AG08395 (cell line): ENCODE measurements around the gene GPC3.

Experiments used
- DNase-seq: peaks from one replicate; pipeline ENCODE4 v3.0.0; 2012; ENCODE audit warnings: mixed read lengths, low spot score

Gene GPC3

DNA sequence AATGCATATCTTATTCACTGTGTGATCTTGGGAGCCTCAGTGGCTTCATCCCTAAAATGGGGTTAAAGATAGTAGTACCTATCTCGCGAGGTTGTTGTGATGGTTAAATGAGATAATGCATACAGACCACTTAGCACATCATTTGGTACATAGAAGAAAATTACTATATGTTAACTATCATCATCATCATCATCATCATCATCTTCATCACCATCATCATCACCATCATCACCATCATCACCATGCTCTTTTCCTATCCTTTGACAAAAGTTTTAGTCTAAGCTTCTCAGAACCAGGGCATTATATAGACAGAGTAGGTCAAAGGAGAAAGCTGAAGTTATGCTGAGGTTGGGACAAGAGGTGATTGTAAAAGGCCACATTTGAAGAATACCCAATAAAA, 145.0 kb downstream of the GPC3 start:
- no peak for DNase-seq

DNA sequence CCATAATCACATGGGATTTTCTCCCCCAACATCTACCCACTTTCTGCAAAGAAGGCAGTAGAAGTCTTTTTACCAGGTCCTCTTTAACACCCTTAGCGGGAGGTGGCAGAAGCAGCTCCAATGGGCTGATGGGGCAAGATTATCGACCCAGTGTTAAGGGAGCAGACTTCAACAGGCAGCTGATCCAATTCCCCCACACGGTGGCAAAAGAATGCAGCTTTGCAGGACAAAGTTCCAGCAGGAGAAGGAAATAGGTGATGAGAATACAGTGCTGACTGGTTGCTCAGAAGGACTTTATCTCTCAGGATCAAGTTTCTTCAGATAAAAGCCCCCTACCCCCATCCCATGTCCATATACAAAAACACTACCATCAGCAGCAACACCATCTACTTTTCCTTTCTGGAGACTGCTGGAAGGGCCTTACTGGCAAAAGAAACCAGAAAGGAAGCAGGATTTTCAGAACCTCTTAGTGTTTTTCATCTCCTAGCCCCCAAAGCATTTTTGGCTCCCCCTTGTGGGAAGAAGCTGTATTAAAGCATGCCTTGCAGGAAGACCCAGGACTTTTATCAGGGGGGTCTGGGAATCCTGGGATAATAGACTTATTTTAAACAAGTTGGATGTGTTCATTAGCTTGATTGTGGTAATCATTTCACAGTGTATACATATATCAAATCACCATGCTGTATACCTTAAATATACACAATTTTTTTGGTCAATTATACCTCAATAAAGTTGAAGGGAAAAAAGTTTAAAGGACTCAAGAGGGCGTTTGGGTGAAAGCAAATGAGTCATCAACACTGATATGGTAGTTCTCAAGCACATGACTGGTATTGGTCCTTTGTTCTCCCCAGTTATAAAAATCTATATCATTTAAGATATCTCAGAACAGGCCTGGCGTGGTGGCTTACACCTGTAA, 146.4 kb downstream of the GPC3 start:
- peak; percentile 54 for DNase-seq

DNA sequence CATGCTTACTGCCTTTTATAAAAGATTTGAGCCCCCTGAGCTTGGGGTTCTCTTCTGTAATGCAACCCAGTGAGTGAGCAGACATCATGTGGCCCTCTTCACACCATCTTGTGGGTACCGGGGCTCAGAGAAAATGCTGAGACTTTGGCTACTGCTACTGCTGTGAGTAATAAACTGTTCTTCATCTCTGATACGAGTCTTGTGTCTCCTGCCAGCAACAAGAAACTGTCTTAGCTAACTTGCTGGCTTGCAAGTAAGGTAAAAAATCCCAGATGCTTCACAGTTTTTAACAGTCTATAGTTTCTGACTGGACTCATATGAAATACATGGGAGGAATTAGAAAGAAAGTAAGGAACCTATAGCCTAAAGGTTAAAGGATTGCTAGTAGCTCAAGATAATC, 148.3 kb downstream of the GPC3 start:
- DNase-seq, result no peak

DNA sequence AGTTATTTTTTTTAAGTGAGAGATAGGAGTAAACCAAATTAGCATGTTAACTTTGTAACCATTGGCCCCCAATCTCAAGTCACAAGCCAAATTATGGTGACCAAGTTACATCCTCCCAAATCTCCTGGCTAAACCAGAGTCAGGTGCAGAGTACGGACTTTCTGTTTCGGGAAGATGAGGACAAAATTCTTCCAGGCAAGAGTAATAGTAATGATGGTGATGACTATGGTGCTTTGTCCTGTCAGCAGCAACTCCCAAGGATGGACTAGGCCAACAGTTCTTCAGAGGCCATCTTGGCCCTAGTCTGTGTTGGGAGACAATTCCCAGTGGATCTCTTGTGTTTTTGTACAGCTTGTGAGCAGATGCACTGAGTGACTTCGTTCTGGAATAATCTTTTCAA, 148.8 kb downstream of the GPC3 start:
- no peak for DNase-seq

DNA sequence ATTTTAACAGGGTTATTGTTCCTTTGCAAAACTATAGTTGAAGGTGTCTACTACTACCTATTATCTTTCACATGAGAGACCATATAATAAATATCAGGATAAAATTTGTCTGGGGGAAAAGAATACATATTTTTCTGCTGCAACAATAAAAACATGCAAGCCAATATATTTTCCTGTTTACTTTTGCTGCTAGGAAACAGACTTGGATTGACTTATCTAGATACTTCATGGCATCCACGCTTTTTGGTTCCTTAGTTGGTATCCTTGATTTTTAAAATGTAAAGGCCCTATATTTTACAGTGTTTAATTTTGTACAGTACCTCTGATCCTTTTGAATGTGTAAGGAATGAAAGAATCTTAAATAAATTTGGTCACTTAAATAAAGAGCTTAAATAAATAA, 150.6 kb downstream of the GPC3 start:
- no peak for DNase-seq

DNA sequence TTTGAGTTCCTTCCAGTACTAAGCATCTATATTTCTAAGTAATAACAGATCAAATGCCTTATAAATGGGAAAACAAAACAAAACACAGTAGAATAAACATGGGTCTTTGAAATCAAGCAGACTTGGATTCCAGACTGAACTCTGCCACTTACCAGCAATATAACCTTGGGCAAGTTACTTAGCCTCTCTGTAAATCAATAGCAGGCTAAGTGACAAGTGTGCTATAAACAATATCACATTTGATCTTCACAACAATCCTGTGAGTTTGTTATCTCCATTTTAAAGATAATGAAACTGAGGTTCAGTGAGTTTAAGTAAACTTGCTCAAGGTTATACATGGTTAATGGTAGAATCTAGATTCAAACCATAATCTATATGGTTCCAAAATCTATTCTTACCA, 165.8 kb downstream of the GPC3 start:
- DNase-seq, result no peak

DNA sequence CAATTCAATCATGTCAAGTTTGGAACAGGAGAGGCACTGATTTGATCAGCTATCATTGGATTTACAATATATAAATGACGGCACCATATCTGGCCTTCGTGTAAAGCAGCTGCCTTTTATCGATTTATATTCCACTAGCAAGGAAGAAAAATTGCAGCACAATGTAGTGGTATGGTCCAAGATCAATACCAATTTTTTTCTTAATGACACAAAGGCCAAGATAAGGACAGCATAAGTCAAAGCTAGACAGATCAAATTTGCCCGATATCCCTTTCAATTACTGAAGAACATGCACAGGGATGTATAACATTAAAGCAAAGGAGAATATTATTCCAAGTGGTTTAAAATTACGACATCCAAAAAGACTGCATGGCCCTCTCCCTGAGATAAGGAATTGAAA, 167.4 kb downstream of the GPC3 start:
- no peak for DNase-seq

DNA sequence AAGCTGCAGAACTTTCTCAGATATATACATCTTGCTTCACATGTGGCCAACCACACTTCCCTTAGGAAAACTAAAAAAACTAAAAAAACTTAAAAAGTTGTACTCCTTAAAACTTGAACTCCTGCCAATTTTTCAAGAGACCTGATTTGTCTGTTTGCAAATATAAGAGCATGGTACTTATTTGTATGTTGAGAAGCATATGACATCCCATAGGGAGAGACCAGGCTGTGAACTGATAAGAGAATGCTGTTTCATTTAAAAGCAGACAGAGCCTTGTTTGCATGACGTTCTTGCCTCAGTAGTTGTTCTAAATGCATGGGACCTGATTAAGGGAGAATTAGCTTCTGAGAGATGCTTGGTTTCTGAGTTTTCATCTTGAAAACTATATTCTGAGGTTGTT, 169.9 kb downstream of the GPC3 start:
- DNase-seq, result no peak

DNA sequence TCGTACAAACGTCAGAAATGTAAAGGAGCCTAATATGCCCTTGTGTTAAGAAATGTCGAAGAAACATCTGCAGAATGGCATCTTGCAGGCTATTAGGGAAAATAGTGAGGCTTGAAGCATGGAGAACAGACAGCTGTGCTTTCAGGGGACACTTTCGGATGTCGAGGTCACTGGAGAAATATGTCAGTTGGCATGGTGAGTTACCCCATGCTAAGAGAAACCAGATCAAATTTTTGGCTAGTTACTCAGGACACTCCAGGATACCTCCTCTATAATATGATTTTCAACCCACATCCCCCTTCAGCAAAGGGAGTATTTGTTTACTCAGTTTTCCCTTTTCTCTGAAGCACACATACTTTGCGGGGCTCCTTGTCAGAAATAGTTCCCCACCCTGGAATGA, 171.4 kb downstream of the GPC3 start:
- no peak for DNase-seq

DNA sequence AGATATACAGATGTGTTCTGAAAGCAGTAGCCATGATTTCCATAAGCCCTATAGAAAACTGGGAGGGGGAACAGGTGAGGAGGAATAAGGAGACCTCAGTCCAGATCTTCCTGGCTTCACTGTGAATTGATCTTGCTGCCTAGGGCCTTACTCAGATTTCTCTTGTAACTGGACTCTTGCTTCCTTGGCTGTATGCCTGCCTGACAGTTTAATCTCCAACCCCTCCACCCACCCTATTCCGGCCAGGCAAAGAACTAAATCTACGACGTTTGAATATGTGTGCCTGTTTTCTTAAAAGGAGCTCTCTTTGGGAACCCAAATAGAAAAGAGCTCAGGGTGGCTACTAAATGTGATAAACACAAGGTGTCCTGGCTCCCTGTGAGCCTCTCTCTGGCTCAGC, 173.0 kb downstream of the GPC3 start:
- DNase-seq, result no peak

DNA sequence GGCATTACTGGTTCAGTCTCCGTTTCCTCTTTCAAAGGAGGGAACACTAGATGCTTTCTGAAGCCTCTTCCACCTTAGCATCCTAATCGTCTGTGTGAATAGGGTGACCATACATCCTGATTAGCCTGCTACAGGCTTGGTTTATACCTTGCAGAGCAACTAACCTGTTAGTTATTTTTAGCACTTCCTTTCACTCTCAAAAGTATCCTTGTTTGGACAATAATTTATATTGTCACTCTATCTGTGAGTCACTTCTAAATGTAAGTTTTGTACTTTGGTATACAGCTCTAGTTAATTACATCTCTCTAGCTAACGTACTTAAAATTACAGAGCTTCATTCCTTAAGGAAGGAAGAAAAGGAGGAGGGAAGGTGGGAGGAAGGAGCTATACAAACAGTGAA, 174.5 kb downstream of the GPC3 start:
- no peak for DNase-seq

DNA sequence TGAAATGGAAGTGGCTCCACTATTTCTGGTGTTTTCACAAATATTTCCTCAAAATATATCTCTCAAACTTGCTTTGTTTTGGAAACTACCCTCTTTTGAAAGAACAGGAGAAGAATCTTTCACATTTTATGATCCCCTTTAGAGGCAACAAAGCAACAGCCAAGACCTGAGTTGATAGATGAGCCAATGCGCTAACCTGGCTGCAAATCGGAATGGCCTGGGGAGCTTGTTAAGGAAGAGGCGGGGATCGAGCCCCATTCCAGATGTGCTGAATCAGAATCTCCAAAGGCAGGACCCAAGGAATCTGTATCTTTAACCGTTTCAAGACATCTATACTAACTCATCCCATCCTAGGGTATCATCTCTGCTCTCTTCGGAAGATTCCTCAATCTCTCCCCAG, 181.3 kb downstream of the GPC3 start:
- no peak for DNase-seq

DNA sequence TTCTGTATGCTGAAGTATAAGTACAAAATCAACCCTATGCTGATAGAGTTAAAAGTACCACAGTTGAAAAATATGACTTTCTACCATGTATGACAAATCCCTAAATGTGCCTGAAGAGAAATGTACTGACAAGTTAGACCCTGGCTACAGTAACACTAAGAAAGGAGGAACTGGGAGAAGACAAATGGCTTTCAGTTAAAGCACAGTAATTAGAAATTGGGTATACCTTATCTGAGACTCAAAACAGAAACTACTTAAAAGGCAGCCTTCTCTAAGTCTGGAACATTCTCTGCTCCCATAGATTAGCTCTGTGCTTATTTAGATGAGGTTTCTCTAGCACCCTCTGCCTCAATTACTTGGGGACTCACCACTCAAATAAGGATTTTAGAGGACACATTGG, 189.1 kb downstream of the GPC3 start:
- no peak for DNase-seq

DNA sequence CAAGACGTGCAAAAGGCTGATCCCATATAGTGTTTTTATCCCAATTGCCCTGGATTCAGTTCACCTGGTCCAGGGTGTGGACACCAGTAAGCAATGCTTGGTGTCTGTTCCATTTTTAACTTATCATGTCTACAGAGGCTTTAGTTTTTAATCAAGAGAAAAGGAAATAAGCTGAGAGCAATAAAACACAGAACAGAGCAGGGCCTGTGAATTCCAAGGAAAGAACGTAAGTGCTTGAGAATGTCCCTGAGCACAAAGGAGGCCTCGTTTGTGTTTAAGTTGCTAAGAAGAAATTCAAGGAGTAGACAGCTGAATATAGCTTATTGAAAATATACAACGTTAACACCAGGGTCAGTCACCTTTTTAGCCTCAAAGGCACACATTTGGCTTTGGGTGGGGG, 191.3 kb downstream of the GPC3 start:
- DNase-seq, result no peak

DNA sequence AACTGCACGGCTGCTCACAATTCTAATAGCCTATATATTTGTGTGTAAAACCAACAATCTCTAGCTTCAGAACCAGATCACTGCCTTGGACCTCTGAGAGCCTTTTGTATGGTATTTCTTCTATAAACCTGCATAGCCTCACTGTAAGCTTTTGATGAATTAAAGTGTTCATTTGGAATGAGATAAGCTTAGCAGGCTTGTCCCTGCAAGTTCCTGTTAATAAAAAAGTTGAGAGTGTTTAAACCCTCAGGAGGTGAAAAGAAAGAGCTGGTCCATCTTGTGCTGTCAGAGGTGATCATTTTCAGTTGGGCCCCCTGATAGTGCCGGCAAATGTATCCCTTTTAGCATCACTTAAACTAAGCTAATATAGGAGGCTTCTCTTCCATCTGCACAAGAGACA, 191.8 kb downstream of the GPC3 start:
- no peak for DNase-seq

DNA sequence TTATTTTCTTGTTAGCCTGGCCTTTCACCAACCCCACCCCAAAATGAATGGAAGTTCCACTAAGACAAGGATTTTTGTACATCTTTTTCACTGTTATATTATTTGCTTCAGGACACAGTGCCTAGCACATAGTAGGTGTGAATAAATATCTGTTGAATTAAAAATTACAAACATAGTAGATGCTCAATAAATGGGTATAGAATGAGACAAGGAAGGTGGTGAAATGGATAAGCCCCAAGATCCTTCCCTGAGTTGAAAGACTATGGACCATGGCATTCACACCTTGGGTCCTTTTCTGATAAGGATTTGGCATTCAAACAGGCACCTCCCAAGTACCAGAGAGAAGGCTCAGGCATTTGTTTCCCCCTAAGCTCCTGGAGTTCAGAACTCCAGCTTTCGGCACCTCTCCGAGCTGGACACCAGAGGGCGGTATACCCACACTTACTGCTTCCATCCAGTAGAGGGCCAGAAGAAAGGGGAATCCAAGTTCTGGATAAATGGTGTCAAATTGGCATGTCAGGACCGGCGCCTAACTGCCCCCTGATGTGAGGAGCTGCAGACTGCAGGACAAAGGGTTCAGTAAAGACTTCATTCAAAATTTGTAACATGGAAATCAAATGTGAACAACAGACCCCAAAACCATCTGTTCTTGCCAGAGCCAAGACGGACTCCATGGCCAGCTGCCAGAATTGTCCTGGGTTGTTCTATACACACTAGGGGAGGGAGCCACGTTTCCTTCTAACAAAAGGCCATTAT, 193.0 kb downstream of the GPC3 start:
- DNase-seq, result peak; percentile 84

DNA sequence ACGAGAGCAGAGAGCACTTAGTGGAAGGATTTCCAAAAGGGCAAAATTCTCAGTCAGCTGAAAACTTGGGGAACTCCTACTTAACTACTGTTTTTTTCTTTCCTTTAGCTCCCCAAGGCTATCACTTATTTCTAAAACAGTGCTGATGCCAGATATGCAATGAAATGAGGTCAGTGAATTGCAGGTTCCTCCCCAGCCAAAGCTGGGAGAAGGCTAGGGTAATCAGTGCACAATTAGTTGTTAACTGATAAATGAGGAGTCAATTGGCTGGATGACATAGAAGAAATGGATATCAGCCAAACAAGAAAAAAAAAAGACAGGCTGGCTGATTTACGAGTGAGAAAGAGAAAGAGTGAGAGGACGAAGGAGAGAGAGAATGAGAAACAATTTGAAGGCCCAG, 195.6 kb downstream of the GPC3 start:
- no peak for DNase-seq

DNA sequence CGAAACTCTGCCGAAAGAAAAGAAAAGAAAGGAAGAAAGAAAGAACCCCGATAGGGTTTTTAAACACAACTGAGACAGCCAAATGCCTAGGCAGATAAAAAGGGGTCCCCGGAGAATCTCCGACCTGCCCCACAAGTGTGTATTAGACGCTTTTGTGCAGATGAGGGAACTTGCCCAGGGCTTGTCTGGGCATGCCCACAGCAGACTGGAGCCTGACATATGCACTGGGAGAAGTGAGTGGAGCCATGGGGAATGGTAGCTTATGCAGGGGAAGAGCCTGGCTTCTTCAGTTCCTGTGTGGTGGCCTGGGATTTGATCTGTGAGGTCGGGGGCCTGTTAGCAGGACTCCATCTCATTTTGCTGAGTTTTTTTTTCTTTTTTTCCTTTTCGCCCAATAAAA, 199.0 kb downstream of the GPC3 start:
- DNase-seq, result no peak

DNA sequence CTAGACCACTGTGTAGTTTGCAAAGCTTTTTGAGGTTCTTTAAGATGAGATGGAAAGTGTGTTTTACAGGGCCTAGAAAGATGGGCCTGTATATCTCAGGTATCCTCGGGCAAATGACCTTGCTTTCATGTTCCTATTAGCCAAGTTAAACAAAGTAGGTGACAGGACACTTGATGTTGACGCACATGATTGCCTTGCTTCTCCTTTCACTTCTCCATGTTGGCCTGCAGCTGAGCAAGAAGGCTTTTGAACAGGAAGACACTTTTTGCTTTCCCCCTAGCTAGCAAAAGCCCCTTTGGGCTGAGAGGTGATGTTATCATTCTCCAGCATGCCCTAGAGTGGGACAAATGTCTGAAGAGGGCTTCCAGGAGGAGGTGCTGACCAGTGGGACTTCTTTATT, 202.1 kb downstream of the GPC3 start:
- DNase-seq, result no peak

DNA sequence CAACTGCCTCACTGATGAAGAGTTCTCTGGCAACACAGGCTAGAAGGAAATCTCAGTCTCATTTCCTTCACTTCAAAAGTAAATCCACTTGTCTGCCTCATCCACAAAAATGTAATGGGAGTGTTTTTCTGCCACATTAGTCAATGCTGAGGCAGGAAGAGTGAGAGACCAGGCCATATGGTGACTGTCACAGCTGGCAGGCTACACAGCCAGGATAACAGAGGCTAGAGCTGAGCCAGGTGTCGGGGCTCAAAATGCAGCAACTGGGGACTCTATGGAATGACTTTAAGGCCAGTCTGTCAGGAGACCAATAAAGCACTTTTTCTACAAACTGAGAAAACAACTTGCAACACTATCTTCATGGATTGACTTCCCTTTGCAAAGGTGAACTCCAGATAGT, 204.2 kb downstream of the GPC3 start:
- no peak for DNase-seq

DNA sequence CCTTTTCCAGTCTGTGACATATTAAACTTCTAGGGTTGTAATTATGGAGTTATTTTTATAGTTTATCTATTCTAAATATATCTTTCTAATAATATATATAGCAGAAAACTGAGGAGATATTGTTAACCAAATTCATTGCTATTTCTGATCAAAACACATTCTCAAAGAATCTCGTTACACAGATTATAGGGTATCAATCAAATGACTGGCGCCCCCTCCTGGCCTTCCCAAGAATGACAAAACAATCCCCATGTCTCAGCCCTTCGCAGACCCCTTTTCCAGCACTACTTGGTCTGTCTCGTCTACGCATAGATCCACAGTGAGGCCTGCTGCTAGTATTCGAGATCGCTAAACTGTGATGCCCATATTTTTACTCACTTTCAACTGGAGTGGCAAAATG, 209.3 kb downstream of the GPC3 start:
- DNase-seq, result no peak

DNA sequence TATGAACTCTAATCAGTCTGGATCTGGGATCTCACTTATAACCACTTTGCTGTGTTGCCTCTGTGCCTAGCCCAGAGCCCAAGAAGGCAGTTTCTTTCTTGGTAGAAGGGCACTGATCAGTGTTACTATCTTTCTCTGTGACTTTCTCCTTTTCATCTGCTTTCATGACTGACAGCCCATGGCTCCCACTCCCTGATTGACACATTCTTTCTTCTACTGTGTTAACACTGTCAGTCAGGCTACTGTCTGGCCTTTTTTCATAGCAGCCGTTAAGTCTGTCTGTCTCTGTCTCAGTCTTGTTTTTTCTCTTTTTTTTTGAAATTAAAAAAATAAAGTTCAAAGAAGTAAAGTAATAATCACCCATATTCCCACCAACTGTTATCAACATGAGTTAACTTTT, 210.6 kb downstream of the GPC3 start:
- DNase-seq, result no peak

DNA sequence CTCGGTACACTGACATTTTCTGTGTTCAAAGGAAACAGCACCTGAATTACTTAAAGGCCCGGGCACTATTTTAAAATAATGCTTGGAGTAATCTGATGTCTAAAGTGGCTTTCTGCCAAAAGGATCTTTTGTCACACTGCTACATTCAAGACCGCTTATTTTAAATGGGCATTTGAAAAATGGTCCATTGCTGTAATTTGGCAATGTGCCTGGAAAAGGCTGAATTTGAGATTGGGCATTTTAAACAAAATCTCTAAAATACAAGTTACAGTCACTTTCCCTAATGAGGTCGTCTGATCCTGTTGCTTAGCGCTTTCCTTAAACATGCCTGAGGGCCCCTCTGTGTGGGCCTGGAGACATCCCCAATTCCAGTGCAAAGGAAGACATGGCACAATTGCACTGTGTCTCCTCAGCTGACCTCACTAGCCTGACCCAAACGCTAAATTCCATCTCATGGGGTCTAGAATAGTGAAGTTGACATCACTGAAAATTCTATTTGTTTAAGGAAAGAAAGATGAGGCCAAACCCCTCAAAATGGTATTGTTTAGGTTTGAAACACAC, 214.2 kb downstream of the GPC3 start:
- DNase-seq, result no peak
